ENCODE measurements around the gene INSIG1.

INSIG1 gene

DNA sequence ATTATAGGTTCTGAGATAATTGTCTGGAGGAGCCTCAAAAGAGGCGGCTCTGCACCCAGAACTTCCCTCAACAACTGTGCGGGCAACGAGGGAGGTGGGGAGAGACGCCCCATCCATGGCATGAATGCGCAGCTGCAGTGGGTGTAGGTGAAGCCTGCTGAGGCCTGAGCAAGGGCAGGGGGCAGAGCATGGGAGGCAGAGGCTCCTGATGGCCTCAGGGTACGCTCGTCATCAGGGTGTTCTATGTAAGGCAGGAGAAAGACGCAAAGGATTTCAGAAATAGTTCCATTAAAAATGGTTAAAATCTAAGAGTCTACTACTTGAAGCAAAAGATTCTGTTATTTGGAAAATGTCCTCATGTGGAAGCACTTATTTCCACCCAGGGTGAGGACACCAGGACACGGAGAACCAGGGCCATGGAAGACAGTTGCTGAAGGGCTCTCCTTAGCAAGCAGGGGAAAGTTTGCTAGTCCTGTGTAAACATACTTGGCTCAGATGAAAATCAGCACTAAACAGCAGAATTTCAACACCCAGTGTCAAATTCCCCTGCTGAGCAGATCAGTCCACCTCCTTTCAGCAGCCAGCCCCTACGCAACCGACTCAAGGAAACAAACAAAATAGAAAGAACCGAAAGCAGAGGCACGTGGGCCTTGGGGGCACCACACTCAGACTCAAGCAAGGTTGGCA, 18.9 kb downstream of the INSIG1 start:
- H3K4me3 ChIP-seq = no peak overlapping the region
- H3K27ac ChIP-seq = no peak overlapping the region

DNA sequence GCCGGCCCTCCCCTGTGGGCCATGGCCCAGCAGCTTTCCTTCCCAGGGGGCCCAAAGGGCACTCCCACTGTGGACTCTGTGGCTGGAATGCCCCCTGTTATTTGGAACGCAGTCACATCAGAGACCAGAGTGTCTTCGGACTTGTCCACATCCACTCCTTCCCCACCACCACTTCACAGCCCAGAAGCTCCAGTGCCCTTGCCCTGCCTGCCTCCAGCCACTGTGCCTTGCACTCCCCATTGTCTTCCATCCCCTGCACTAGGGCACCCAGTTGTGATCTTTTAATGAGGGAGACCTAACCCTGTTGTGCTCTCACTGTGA, 19.4 kb downstream of the INSIG1 start:
- H3K27ac ChIP-seq = no peak overlapping the region
- H3K4me3 ChIP-seq = no peak overlapping the region

DNA sequence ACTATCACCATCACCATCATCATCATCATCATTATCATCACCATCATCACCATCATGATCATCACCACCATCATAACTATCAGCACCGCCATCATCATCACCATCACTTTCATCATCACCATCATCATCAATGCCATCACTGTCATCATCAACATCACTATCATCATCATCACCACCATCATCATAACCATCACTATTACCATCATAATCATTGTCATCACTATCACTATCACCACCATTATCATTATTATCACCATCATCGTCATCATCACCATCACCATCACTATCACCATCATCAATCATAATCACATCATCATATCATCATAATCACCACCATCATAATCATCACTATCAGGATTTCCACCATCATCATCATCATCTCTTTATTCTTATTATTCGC, 20.6 kb downstream of the INSIG1 start:
- H3K4me3 ChIP-seq = no peak overlapping the region
- no peak overlapping the region for H3K27ac ChIP-seq

DNA sequence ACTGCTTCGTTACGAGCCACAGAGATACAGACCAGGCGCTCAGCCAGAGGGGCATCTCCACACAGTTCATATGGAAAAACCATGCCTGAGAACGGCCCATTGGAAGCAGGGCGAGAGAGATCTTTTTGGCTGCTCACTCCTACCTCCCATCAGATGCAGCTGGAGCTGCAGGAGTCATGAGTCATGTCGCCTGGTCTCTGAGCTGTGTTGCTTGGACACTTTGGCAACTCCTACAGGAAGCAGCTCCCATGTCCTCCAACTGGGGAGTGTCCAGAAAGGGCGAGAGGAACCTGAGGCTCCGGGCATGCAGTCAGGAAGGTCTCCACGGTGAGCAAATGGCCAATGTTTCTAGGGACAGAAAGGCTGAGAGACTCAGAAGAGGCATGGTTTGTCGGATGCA, 24.9 kb downstream of the INSIG1 start:
- Histone ChIP-seq H3K27ac (no peak overlapping the region), H3K4me3 (no peak overlapping the region)

DNA sequence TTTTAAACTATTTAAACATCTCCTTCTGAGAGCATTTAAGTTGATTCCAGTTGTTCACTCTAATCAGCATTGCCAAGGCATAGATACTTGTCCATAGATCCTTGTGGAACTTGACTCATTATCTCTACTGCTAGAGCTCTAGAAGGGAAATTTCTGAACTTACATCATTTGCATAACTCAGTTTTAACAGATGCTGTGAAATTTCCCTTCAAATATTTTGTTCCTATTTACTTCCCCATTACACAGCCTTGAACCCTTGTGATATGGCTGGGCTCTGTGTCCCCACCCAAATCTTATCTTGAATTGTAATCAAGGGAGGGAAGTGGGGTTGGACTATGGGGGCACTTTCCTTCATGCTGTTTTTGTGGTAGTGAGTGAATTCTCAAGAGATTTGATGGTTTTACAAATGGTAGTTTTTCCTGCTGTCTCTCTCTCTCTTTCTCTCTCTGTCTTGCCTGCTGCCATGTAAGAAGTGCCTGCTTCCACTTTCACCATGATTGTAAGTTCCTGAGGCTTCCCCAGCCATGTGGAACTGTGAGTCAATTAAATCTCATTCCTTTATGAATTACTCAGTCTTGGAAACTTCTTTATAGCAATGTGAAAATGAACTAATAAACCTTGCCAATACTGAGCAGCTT, 25.4 kb downstream of the INSIG1 start:
- Histone ChIP-seq H3K27ac (no peak overlapping the region), H3K4me3 (no peak overlapping the region)

DNA sequence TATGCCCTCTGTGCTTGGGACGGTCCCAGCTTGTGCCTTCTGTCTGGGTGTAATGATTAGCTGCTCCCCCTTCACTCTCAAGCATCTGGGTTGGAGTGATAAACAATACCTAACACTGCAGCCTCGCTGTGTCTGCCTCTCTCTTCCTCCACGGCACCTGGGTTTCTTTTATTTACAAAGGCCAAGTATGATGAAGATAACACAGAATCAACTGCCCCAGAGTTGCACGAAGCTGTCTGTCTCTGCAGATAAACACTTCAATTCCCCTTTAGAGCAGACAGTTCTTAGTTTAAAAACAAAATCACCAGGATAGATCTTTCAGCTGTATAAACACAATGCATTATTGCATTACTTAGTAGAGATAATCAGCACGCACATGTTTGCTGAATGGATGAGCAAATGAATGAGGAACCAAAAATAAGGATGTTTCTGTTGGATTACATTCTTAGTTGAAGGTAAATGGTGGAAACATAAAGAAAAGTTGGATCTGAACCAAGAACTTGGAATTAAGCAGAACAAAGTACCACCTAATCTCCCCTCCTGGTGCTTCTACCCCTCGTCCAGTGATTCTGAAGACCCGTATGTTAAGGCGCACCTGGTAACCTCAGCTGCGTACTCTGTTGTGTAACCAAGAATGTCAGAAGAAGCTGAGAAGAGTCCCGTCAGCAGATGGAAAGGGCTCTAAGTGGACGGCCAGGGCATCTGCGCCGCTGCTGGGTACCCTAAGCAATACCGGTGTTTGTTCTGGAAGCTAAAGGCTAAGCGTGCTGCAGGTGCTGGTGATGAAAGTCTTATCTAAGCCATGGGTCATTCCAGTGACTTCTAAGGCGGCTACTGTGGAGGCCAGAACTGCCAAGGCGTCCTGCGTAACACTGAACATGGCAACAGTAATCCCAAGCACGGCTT, 26.6 kb downstream of the INSIG1 start:
- no peak overlapping the region for H3K4me3 ChIP-seq
- H3K27ac ChIP-seq = no peak overlapping the region

DNA sequence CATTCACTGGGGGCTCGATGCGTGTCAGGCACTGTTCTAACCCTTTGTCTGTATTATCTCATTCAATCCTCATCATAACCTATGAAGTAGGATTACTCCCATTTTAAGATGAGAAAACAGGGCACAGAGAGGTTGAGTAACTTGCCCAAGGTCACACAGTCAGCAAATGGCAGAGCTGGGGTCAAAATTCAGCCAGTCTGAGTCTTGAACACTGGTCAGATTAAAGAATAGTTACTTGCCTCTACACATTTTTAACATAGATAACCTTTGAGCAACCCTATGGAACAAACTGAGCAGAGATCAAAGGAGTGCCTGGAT, 27.2 kb downstream of the INSIG1 start:
- H3K27ac ChIP-seq = no peak overlapping the region
- H3K4me3 ChIP-seq = no peak overlapping the region

DNA sequence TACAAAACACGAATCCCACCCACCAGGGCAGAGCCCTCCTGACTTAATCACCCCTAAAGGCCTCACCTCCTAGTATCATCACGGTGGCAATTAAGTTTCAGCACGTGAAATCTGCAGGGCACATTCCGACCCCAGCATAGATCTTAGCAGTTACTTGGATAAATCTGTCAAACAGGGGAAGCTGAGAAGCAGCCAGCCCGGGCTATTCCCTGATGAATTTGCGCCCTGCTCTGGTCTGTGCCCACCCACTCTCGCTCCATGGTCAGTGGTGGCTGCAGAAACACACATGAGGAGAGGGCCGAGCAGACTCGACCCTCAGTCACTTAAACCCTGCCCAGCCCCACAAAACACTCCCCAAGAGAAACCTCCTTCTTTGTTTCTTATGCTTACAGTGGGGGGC, 28.7 kb downstream of the INSIG1 start:
- H3K27ac ChIP-seq = no peak overlapping the region
- H3K4me3 ChIP-seq = no peak overlapping the region

DNA sequence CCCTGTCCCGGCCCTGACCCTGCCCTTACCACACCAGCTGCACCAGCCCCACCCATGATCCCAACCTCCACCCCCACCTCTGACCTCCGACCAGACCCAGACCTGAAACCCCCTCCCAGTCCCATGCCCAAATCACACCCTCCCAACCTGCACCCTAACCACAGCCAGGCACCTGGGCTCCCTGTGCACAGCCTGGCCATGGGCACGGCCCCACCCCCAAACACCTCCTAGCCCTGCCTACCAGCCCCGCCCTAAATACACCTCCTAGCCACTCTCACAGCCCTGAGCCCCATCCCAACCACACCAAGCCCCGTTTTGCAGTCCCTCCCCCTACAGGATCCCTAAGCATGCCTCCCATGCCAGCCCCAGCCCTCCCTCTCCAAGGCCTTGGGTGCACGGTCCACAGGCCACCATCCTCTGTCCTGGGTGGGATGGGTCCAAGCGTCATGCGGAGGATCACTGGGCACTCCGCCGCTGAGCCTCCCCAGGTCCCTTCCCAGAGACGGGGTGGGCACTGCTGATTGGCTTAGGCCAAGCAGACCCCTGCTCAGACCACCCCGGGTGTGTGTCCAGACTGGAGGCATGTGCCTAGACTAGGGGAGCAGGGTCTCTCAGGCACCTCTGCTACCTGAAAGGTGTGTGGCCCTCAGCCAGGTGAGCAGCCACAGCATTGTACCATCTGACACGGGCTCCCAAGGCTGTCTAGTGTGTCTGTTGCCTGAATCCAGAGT, 30.1 kb downstream of the INSIG1 start:
- no peak overlapping the region for H3K27ac ChIP-seq
- no peak overlapping the region for H3K4me3 ChIP-seq

DNA sequence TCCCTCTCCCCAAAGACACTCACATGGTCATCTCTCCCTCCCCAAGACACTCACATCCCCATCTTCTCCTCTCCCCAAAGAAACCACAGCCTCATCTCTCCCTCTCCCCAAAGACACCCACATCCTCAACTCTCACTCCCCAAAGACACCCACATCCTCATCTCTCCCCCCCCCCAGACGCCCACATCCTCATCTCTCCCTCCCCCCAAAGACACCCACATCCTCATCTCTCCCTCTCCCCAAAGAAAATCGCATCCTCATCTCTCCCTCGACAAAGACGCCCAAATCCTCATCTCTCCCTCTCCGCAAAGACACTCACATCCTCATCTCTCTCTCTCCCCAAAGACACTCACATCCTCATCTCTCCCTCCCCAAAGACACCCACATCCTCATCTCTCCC, 31.5 kb downstream of the INSIG1 start:
- Histone ChIP-seq H3K4me3 (no peak overlapping the region), H3K27ac (no peak overlapping the region)

DNA sequence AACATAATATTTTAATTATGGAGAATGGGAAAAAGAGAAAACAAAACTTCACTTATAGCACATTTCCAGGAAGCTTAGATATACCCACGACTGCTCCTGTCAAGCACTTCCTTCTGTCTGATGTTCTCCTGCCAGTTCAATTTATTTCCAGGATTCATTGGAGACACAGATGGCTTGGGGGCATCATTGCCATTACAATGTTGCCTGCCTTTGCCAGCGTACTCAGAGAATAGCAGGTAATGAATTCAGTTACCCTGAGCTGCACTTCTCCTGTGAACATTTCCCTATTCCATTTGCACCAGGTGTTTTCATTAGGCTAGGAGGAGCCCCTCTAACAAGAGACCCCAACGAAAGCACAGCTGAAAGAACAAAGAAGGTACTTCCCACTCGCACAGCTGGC, 33.7 kb downstream of the INSIG1 start:
- Histone ChIP-seq H3K27ac (no peak overlapping the region), H3K4me3 (no peak overlapping the region)

DNA sequence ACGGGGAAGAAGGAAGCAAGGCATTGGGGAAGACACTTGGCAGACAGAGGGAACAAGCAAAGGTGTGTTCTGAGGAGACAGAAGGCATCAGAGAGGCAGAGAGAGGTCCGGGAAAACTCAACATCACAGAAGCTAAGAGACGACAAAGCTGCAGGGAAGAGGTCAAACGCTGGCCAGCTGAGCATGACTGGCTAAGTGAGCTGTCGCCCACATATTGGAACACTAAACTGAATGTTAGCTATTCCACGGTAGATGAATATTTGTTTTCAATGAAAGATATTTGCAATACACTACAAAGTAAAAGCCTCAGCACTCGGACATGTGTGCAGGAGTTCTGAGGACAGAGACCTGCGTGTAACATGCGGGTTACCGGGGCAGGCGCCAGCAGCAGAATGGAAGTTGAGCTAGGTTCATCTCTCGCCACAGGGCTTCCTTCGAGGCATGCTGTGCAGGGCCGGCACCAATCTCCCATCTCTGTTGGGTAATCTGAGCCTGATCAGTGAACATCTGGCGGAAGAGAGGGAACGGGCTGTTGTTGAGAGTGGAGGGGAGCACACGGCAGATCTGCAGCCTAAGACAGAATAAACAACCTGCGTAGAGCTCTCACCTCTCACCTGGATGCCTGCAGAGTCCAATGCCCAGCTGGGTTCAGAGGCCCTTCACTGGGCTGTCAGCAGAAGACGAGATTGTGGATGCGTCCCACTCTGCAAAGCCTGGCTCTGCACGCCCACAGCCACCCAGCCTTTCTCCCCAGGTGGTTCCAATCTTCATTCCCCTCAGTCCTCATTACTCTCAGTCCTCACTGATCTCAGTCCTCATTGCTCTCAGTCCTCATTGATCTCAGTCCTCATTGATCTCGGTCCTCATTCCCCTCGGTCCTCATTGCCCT, 35.9 kb downstream of the INSIG1 start:
- Histone ChIP-seq H3K27ac (no peak overlapping the region), H3K4me3 (no peak overlapping the region)

DNA sequence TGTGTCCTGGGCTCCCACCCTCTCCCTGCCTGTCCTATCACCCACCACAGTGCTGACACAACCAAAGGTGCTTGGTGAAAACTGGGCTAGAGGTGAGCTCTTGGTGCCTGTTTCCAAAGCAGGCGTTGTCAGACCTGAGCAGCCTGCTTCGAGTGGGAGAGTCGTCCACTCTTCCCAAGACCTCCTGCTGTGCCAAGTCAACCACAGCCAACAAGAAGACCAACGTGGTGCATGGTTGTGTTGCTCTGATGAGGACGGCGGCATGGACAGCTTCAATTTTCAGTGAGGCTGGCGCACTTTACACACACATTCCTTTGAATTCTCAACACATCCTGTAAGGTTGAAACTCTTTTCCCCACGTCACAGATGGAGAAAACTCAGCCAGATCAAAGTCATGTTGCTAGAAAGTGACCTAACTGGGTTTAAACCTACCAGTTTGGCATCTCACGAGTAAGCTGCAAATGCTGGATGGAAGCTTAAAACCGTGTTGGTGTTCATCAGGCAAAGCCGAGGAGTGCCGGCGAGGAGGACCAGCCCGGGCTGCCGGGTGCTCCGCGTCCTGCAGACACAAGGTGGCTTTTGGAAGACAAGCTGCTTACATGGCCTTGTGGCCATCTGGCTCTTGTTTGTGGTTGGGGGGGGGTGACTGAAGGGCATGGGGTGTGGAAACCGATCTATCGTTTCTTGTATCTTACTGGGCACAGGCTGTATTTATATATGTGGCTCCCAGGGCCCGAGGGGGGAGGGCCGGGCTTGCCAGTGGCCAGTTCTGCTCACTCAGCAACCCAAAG, 39.3 kb downstream of the INSIG1 start:
- no peak overlapping the region for H3K4me3 ChIP-seq
- H3K27ac ChIP-seq = no peak overlapping the region

DNA sequence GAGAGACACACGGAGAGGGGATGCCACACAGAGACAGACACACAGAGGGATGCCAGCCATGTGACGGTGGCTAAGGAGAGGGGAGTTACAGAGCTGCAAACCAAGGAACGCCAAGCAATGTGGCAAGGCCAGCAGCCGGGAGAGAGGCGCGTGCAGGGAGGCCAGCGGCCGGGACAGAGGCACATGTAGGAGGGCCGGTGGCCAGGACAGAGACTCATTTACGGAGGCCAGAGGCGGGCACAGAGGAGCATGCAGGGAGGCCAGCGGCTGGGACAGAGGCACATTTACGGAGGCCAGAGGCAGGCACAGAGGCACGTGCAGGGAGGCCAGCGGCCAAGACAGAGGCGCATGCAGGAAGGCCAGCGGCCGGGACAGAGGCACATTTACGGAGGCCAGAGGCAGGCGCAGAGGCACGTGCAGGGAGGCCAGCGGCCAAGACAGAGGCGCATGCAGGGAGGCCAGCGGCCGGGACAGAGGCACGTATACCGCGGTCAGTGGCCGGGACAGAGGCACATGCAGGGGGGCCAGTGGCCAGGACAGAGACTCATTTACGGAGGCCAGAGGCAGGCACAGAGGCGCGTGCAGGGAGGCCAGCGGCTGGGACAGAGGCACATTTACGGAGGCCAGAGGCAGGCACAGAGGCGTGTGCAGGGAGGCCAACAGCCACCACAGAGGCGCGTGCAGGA, 40.4 kb downstream of the INSIG1 start:
- no peak overlapping the region for H3K27ac ChIP-seq

DNA sequence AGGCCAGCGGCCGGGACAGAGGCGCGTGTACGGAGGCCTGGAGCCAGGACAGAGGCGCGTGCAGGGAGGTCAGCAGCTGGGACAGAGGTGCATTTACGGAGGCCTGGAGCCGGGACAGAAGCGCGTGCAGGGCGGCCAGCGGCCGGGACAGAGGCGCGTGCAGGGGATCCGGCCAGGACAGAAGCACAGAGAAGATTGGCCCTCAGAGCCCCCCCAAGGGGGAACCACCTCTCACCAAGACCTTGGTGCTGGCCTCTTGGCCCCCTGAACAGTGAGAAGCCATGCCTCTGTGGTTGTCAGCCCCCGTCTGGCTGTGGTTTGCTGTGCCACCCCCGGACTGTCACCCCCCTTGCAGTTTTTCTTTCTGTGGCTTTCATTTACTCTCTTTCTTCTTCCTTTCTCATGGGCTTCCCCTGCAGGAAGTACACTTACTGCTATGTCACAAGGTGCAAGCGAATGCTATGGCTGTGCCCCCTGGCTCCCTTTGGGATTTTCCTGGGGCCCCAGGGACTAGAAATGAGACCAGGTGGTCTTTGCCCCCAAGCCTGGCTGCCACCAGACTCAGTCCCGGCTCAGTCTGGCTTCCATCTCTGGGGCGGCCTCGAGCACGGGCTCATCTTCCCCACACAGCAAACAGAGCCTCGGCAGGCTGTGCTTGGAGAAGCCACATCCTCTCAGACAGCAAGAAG, 41.1 kb downstream of the INSIG1 start:
- no peak overlapping the region for H3K4me3 ChIP-seq
- no peak overlapping the region for H3K27ac ChIP-seq

More for the DNA sequence above, 40.4 kb downstream of the INSIG1 start:
- no peak overlapping the region for H3K4me3 ChIP-seq

DNA sequence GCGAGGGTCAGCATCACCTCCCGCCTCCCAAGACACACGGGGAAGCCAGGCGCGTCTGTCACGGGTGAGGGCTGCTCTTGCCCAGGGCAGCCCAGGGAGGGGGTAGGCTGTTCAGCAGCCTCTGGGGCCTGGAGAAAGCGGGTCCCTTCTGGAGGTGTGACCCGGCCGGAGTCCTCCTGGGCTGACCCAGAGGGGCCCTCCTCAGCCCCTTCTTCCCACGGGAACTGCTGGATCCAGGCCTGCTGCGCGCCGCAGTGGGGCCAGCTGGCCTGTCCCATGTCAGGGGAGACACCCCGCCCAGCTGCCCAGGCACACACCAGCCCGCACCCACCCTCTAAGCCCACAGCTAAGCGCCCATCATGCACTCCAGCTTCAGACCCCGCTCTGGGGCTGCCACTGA, 41.8 kb downstream of the INSIG1 start:
- H3K4me3 ChIP-seq = no peak overlapping the region
- no peak overlapping the region for H3K27ac ChIP-seq

DNA sequence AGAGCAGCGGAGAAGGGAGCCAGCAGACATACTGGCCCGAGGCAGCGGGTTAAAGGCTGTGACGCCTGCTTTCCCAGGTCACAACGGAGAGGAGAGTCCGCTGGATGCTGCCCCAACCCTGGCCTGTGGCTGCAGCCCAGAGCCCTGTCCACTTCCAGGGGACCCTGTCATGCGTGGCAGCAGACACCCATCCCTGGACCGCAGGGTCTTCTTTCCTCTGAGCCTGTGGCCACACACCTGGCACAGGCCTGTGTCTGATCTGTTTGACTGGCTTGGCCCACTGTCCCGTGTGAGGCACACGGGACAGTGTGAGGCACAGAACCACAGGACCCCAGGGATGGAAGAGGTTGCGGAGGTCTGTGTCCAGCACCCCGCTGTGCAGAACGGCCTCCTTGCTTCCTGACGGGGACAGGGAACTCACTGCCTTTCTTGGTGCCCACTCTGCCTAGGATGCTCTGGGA, 42.4 kb downstream of the INSIG1 start:
- H3K27ac ChIP-seq = no peak overlapping the region
- H3K4me3 ChIP-seq = no peak overlapping the region

DNA sequence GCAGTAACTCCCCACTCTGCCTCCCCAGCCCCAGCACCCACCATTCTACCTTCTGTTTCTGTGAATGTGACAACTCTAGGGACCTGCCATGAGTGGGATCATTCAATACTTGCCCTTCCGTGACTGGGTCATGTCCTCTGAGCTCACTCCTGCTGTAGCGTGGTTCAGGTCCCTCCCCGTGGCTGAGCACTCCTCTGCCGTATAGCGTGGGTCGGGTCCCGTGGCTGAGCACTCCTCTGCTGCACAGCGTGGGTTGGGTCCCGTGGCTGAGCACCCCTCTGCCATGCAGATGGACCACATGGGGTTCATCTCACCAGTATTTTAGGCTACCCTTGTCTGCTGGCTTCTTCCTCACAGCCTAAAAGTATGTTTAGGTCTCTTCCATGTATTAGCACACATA, 43.0 kb downstream of the INSIG1 start:
- H3K27ac ChIP-seq = no peak overlapping the region

More for the DNA sequence above, 43.0 kb downstream of the INSIG1 start:
- H3K4me3 ChIP-seq = no peak overlapping the region
